Esophagus squamous epithelium (tissue), 5 donors: ENCODE measurements around the gene TTC13. TPM values are rescaled to one million over a fixed set of nuclear protein-coding genes. Genes with fewer than 3 reads are reported as not detected.

Source experiments
- DNase-seq: peaks from one replicate; lab custom pipeline; 2025; lab: John Stamatoyannopoulos, UW
- H3K27ac ChIP-seq, 4 donors: fragments of 200-600 bp; sonication (generic); one replicate each; pipeline ENCODE4 v1.5.1; 2016 to 2019; ENCODE audit warnings: mild to moderate bottlenecking in 1 of 4
- H3K27me3 ChIP-seq, 4 donors: fragments of 200-600 bp; sonication (generic); 1 replicate in 3 of 4; 2 replicates in 1 of 4; pipeline versions ENCODE4 v1.5.1 to v1.6.0; 2017 to 2021; ENCODE audit warnings: antibody characterized with exemption in 1 of 4
- H3K36me3 ChIP-seq, 3 donors: fragments of 200-600 bp; sonication (generic); one replicate each; pipeline ENCODE4 v1.5.1; 2016 to 2019
- H3K4me1 ChIP-seq, 3 donors: fragments of 200-600 bp; sonication (generic); one replicate each; pipeline ENCODE4 v1.5.1; 2017 to 2019
- H3K4me3 ChIP-seq, 4 donors: fragments of 200-600 bp; sonication (generic); 1 replicate in 3 of 4; 2 replicates in 1 of 4; pipeline ENCODE4 v1.5.1; 2016 to 2019; ENCODE audit warnings: mild to moderate bottlenecking in 2 of 4, moderate library complexity in 1 of 4
- H3K9me3 ChIP-seq, 3 donors: fragments of 200-600 bp; sonication (generic); one replicate each; pipeline ENCODE4 v1.5.1; 2016 to 2019
- POLR2A ChIP-seq, 4 donors: fragments of 450-650 bp; IDR thresholded peaks; one replicate each; pipeline ENCODE4 v1.6.1; 2017; ENCODE audit warnings: antibody characterized with exemption in 4 of 4, mild to moderate bottlenecking in 4 of 4, moderate library complexity in 3 of 4
- WGBS, 2 donors: methylation state at CpG; one replicate each; pipeline ENCODE4 v1.1.5; 2018; 5-methylcytosine and 5-hydroxymethylcytosine counted together
- intact Hi-C: fragments of 100-400 bp; cut with DNase I; formaldehyde crosslinking; loops from one replicate; pipeline ENCODE4 v1.15.0; 2022
- total RNA-seq, 4 donors: library from RNA; depleted of rRNA; stranded (reverse); fragments of >200 nt; gene quantifications; one replicate each; pipeline ENCODE4 v1.1.0, GENCODE V29; 2016
- TF ChIP-seq, protein P1 (sequence below), 6 experiments: fragments of 450-650 bp in 4 of 6; fragments of 200-600 bp in 2 of 6; sonication (generic) in 2 of 6; IDR thresholded peaks; one replicate each; pipeline ENCODE4 v1.5.1; 2016 to 2019; ENCODE audit warnings: antibody characterized with exemption in 6 of 6, mild to moderate bottlenecking in 4 of 6, moderate library complexity in 4 of 6
- donor health status: DM: yes; HTN: yes; CAD: no.

The TTC13 gene
- total RNA-seq, 4 donors from 2014 or later: 7.7 to 18.0 (median 11.3) TPM

- TF ChIP-seq POLR2A (IDR thresholded peaks at IDR 0.05): no peak
- TF ChIP-seq, protein P1, sequence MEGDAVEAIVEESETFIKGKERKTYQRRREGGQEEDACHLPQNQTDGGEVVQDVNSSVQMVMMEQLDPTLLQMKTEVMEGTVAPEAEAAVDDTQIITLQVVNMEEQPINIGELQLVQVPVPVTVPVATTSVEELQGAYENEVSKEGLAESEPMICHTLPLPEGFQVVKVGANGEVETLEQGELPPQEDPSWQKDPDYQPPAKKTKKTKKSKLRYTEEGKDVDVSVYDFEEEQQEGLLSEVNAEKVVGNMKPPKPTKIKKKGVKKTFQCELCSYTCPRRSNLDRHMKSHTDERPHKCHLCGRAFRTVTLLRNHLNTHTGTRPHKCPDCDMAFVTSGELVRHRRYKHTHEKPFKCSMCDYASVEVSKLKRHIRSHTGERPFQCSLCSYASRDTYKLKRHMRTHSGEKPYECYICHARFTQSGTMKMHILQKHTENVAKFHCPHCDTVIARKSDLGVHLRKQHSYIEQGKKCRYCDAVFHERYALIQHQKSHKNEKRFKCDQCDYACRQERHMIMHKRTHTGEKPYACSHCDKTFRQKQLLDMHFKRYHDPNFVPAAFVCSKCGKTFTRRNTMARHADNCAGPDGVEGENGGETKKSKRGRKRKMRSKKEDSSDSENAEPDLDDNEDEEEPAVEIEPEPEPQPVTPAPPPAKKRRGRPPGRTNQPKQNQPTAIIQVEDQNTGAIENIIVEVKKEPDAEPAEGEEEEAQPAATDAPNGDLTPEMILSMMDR (IDR thresholded peaks at IDR 0.05): no peak
- Histone ChIP-seq H3K9me3 (no peaks in the 10 kb centered on the region), H3K4me1 (peaks cover 0 to 9% (median 5%) of the 10 kb centered on the region in 3 donors), H3K36me3 (peaks cover 0 to 84% (median 0%) of the 10 kb centered on the region in 3 donors), H3K4me3 (no peak overlapping the region), H3K27ac (no peak overlapping the region), H3K27me3 (no peaks in the 10 kb centered on the region)
- intact Hi-C loops: loop anchor here (10.0 kb wide), 1 partner anchor 300 kb away; no protein-coding TSS in a partner anchor
- DNase-seq: no peak
These were observed 63.6 kb downstream of the TTC13 start for GRCh38 chr1:230915078-230915477.

DNA sequence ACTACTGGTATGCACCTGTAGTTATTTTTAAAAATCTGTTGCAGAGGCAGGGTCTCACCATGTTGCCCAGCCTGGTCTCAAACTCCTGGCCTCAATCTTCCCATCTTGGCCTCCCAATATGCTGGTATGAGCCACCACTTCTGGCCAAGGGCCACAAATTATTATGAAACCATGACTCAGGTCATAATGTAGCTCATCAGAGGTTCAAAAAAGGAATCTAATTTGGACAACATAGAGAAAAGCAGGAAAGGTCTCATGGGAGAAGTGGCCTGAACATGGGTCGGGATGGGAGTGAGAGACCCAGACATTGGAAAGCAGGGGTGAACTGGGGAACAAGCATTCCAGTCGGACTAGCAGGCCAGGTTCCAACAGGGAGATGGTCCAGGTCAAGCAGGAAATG is 65.2 kb downstream of the TTC13 start:
- H3K36me3 ChIP-seq: peaks cover 0 to 82% (median 3%) of the 10 kb centered on the region in 3 donors
- H3K4me3 ChIP-seq: no peak overlapping the region
- no peak for DNase-seq
- no peak overlapping the region for H3K27ac ChIP-seq
- WGBS, 2 donors: 89 to 100% methylated on average over 2 of the region's 2 CpGs
- peaks cover 0 to 12% (median 9%) of the 10 kb centered on the region in 3 donors for H3K4me1 ChIP-seq
- no peaks in the 10 kb centered on the region for H3K27me3 ChIP-seq
- intact Hi-C loops: loop anchor here (10.0 kb wide), 1 partner anchor 301 kb away; no protein-coding TSS in a partner anchor
- TF ChIP-seq, protein P1 (IDR thresholded peaks at IDR 0.05): no peak
- TF ChIP-seq POLR2A (IDR thresholded peaks at IDR 0.05): no peak
- no peaks in the 10 kb centered on the region for H3K9me3 ChIP-seq

- Histone ChIP-seq H3K9me3 (no peaks in the 10 kb centered on the region), H3K27ac (no peak overlapping the region), H3K4me1 (peaks cover 0 to 12% (median 9%) of the 10 kb centered on the region in 3 donors), H3K4me3 (no peak overlapping the region), H3K36me3 (peaks cover 0 to 91% (median 4%) of the 10 kb centered on the region in 3 donors), H3K27me3 (no peaks in the 10 kb centered on the region)
- no peak for DNase-seq
- intact Hi-C loops: loop anchor here (10.0 kb wide), 1 partner anchor 304 kb away; no protein-coding TSS in a partner anchor
- no peak for TF ChIP-seq POLR2A (IDR thresholded peaks at IDR 0.05)
These were observed 67.9 kb downstream of the TTC13 start for GRCh38 chr1:230910755-230911117.

GRCh38 chr1:230909974-230910754 is 68.5 kb downstream of the TTC13 start:
- Histone ChIP-seq H3K36me3 (peaks cover 0 to 95% (median 4%) of the 10 kb centered on the region in 3 donors), H3K27me3 (no peaks in the 10 kb centered on the region), H3K27ac (peak overlapping the region in 1 of 4 donors; percentile 19), H3K4me1 (peaks cover 0 to 12% (median 9%) of the 10 kb centered on the region in 3 donors), H3K9me3 (no peaks in the 10 kb centered on the region), H3K4me3 (no peak overlapping the region)
- DNase-seq: no peak
- 42 to 57% methylated on average over 12 to 13 of the region's 13 CpGs for WGBS, 2 donors
- no peak for TF ChIP-seq POLR2A (IDR thresholded peaks at IDR 0.05)
- TF ChIP-seq, protein P1 (IDR thresholded peaks at IDR 0.05): no peak
- intact Hi-C loops: loop anchor here (10.0 kb wide), 1 partner anchor 305 kb away; no protein-coding TSS in a partner anchor

- TF ChIP-seq, protein P1 (IDR thresholded peaks at IDR 0.05): no peak
- no peak for TF ChIP-seq POLR2A (IDR thresholded peaks at IDR 0.05)
- Histone ChIP-seq H3K9me3 (no peaks in the 10 kb centered on the region), H3K27me3 (no peaks in the 10 kb centered on the region), H3K27ac (no peak overlapping the region), H3K4me1 (peaks cover 0 to 12% (median 9%) of the 10 kb centered on the region in 3 donors), H3K36me3 (peaks cover 0 to 77% (median 4%) of the 10 kb centered on the region in 3 donors), H3K4me3 (no peak overlapping the region)
- intact Hi-C loops: no loop called here
- 92 to 93% methylated on average over 4 of the region's 4 CpGs for WGBS, 2 donors
- no peak for DNase-seq
These were observed 71.0 kb downstream of the TTC13 start for GRCh38 chr1:230907472-230908205.
